Suppressor macrophage treated with lipopolysaccharide for 4 hours (primary cell): ENCODE data around the gene SLCO2B1.
A peak's percentile ranks its signal among the peaks of the same experiment; 100 is the strongest.

Source experiments
- DNase-seq: peaks from one replicate; pipeline ENCODE4 v3.0.0-alpha.2; 2020

The SLCO2B1 gene

GRCh38 chr11:75229466-75229865 lies 78.6 kb downstream of the SLCO2B1 start:
- no peak for DNase-seq

- no peak for DNase-seq
These were observed 79.7 kb downstream of the SLCO2B1 start for GRCh38 chr11:75230621-75231020.

GRCh38 chr11:75233754-75234172 lies 82.9 kb downstream of the SLCO2B1 start:
- DNase-seq = peak; percentile 78

GRCh38 chr11:75236062-75236461 lies 85.2 kb downstream of the SLCO2B1 start:
- DNase-seq = no peak

GRCh38 chr11:75237050-75237449 lies 86.1 kb downstream of the SLCO2B1 start:
- no peak for DNase-seq

- DNase-seq = no peak
These were observed 87.9 kb downstream of the SLCO2B1 start for GRCh38 chr11:75238595-75239440.

- DNase-seq = no peak
These were observed 88.8 kb downstream of the SLCO2B1 start for GRCh38 chr11:75239531-75240290.

- DNase-seq = no peak
These were observed 89.6 kb downstream of the SLCO2B1 start, which contains the start of gene TPBGL for GRCh38 chr11:75240311-75241035. Gene TPBGL, plus strand, starts transcription at chr11:75240774. Its CDS starts 276 bp downstream, at chr11:75241050.

- DNase-seq = peak; percentile 95
These were observed 90.4 kb downstream of the SLCO2B1 start for GRCh38 chr11:75241036-75241905.

- no peak for DNase-seq
These were observed 91.2 kb downstream of the SLCO2B1 start for GRCh38 chr11:75241906-75242644.

GRCh38 chr11:75242722-75243600 lies 92.1 kb downstream of the SLCO2B1 start:
- no peak for DNase-seq

- DNase-seq = no peak
These were observed 93.3 kb downstream of the SLCO2B1 start for GRCh38 chr11:75244052-75244814.

- no peak for DNase-seq
These were observed 94.6 kb downstream of the SLCO2B1 start for GRCh38 chr11:75245356-75246005.

GRCh38 chr11:75246006-75246670 lies 95.2 kb downstream of the SLCO2B1 start:
- no peak for DNase-seq

GRCh38 chr11:75246671-75247350 lies 95.9 kb downstream of the SLCO2B1 start:
- no peak for DNase-seq

GRCh38 chr11:75248924-75249256 lies 98.0 kb downstream of the SLCO2B1 start:
- DNase-seq = no peak

GRCh38 chr11:75249704-75250103 lies 98.8 kb downstream of the SLCO2B1 start:
- no peak for DNase-seq

- DNase-seq = no peak
These were observed 103.4 kb downstream of the SLCO2B1 start for GRCh38 chr11:75254326-75254725.
